ENCODE data around the gene ROR1.

The ROR1 gene

GRCh38 chr1:63983391-63984256 is 209.8 kb downstream of the ROR1 start:
- peak; percentile 5 for DNase-seq

DNA sequence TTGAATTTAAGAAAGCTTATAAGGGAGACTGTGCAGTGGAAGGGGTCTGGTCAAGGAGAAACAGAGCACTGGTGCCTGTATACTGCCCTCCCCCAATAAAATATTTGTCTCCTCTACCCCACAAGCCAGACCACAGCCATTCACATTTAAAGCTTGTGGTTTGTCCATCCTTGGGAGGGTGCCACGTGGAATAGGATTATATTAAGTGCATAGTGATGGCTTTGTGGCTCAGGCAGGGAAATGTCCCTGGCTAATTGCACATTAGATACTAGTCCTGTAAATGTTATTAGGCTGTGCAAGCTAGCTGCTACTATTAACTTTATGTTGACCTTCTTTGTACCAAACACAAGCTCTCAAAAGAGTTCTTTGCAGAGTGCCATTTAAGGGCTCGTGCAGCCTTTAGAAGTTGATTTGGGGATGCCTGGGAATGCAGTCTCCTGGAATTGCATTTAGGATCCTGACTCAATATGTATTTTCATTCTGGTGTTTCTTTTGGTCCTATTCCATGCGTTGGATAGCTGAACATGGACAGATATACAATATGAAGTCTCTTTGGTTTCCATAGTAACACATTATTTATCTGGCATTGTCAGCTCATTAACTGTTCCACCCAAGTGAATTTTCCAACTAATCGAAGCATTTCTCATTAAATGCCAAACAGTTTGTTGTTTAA is 210.6 kb downstream of the ROR1 start:
- no peak for DNase-seq

GRCh38 chr1:63984930-63985290 is 211.1 kb downstream of the ROR1 start:
- DNase-seq, result no peak

DNA sequence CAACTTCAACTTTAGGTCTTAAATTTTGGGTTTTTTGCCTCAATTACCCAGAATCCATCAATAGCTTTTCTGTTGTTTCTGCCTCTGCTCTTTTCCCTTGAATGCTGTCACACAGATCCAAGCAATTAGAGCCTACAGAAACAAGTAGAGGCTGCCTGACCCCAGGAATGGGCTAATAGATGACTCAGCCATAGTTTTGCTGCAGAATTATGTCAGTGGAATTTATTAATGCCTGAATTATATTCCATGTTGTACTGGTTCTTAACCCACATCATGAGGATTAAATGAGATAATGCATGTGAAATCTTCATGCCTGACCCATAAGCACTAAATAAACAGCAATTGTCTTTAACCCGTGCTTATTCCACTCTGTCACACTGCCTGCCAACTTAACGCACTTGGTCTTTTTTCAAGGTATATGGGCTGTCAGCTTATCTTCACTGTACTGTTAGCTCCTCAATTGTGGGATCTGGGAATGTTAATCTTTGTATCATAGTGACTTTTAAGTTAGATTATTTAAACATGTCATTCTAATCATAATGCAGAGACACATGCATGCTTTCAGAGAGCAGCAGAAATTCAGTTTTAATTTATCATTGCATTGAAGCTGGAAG is 213.3 kb downstream of the ROR1 start:
- no peak for DNase-seq

DNA sequence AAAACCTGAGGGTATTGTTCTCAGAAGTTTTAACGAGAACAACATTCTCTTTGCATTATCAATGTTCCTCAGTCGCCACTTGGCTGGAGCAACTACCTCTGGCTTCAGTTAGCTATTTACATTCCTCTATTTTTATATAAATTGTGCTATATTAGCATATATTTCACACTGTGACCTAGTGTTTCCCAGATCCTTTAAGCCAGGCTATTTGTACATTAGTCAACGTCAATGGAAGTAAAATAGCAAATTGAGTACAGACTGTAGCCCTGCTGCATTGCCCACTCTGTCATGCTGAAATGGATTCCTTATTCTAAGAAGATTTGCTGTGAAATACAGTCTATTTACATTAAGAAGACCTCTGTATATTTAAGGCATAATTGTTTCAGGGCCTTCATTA is 213.8 kb downstream of the ROR1 start:
- no peak for DNase-seq

GRCh38 chr1:63988941-63989340 is 215.1 kb downstream of the ROR1 start:
- no peak for DNase-seq

- DNase-seq, result no peak
Observed at GRCh38 chr1:63991685-63992084, 217.9 kb downstream of the ROR1 start.

DNA sequence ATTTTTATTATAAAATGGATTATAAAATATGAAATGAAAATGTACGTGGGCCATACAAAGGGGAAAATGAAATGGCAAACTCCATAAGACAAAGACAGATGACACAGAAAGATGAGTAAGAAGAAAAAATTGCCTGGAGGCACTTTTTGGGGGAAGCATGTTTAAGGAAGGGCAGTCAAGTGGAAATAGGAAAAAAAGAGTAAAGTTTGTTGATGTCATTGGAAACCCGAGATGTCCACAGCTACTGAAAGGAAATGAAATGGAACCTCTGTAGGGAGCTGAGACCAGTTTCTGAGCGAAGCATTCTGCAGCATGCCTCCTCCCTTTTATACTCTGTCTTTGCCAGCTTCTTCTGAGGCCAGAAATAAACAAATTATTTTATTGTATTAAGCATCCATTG is 226.2 kb downstream of the ROR1 start:
- no peak for DNase-seq

- DNase-seq, result no peak
Observed at GRCh38 chr1:64001038-64001437, 227.2 kb downstream of the ROR1 start.

DNA sequence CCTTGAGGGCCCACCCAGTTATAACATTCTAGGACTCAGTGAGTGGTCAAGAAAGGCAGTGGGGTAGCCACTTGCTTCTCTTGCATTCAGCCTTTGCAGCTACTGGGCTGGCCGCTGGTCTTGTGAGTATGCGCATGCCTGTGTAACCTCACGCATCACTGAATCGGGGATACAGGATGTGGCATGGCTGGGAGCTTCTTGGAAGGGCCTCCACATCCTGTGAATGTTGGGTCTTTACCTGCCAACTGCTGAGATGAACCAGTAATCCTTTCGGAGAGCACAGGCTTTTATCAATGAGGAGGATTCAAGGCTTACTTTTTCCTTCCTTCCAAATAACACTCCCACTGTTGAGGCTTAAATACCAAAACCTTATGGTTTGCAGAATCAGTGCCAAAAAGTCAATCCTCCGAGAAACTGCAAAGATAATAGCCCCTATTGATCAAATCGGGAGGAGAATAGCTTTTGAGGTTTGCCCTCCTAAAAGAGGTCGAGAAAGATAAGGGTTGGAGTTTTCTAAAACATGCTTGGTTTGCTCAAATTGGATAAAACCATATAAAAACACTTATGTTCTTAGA is 230.7 kb downstream of the ROR1 start:
- DNase-seq, result no peak

DNA sequence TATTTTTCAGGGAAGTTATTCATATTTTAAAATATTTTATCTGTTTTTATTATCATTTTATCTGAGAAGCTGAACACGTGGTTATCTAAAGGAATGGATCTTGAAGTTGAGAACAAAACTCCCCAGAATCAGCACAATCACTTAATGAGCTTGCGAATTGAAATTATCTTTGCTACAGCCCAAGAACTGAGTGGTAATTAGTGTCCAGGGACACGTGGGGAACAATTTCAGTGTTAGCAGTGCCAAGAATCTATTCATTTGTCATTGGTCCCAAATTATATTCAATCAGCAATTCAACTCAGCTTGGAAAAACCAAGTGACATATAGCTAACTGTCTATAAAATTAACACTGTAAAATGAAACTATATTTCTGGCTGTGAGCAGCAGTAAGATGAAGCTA is 232.0 kb downstream of the ROR1 start:
- DNase-seq, result no peak

DNA sequence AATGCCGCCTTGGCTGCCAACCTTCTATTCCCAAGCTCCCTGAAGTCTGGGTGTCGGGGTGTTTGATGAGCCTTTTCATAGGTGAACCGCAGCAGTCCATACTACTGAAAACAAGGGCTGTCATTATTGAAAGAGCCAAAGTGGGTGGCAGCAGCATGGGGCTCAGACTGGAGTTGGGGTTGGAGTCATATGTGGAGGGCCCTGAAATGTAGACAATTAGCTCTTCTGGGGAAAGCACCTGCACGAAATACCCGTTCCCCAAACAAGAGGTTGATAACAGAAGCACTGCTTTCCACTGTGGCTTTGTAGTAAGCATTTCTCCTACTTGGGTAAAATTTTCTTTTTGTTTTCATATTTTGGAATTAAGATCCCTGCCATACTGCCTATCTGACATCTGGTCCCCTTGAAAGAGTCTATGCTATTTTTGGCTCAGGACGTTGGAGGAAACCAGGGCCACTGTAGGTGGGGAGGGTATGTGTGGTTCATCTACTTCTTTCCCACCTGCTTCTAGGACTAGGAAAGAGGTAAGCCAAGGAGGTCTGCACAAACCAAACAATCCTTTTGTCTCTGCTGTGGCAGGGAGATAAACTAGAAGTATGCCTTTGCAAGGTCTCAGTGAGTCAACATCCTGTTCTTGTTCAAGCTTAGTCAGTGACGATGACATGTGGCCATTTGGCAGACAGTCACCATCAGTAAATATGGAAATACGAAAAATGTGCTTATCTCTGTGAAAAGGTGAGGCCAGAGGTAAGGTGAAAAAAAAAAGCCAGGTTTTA is 232.6 kb downstream of the ROR1 start:
- peak; percentile 16 for DNase-seq

GRCh38 chr1:64010316-64010715 is 236.5 kb downstream of the ROR1 start:
- DNase-seq, result no peak

GRCh38 chr1:64013395-64013794 is 239.6 kb downstream of the ROR1 start:
- DNase-seq, result no peak

GRCh38 chr1:64019818-64020217 is 246.0 kb downstream of the ROR1 start:
- DNase-seq, result peak; percentile 28

- DNase-seq, result no peak
Observed at GRCh38 chr1:64021066-64021465, 247.2 kb downstream of the ROR1 start.

DNA sequence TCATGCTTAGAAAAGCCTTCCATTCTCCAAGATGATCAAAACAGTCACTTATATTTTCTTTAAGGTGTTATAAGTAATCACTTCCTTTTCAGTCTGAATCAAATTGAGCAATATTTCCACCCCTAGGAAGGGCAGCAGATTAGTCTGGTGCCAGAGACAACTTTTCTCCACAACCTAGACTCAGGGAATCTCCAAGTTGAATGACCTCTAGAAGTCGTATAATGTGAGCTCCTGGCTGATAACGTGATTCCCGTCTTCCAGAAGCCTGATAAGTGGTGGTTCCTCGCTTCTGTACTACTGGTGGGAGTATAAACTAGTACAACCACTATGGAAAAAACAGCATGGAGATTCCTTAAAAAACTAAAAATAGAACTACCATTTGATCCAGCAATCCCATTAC is 251.2 kb downstream of the ROR1 start:
- DNase-seq, result no peak

GRCh38 chr1:64029037-64029436 is 255.2 kb downstream of the ROR1 start:
- no peak for DNase-seq

GRCh38 chr1:64030411-64030810 is 256.6 kb downstream of the ROR1 start:
- DNase-seq, result no peak

DNA sequence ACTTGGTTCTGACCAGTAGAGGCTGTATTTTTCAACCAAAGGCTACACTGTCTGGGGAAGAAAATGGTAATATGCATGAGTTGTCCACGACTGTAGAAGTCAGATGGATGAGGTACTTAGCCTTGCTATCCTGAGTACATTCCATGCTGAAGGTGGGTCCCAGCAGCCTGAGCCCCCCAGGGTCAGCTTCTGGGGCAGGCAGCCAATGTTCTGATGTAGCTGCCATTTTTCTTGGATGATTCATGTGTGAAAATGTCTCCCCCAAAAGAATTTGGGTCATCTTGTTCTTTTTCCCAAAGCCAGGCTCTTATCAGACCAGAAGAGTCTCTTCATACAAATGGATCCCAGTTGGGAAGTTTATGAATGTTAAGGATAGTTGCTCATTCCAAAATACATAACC is 257.4 kb downstream of the ROR1 start:
- no peak for DNase-seq

DNA sequence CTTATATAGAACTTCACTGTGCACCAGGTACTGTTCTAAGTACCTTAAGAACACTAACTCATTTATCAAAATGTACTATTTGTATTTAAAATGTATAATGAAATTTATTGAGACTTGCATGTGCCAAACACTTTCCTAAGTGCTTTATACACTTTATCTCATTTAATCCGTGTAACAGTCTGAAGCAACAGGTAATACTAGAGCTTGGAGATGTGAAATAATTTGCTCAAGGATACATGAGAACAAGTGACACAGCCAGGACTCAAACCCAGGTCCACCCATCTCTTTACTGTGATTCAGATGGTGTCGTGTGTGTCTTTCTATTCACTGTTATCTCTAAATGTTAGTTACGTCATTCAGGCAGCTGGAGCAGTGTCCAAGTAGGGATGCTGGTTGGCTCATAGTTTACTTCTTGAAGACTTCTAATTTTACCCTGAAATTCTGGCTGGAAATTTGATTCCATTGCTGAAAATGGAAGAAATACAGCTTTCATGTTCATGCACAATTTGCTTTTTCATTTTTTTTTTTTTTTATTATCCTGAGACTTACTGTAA is 259.9 kb downstream of the ROR1 start:
- DNase-seq, result no peak

DNA sequence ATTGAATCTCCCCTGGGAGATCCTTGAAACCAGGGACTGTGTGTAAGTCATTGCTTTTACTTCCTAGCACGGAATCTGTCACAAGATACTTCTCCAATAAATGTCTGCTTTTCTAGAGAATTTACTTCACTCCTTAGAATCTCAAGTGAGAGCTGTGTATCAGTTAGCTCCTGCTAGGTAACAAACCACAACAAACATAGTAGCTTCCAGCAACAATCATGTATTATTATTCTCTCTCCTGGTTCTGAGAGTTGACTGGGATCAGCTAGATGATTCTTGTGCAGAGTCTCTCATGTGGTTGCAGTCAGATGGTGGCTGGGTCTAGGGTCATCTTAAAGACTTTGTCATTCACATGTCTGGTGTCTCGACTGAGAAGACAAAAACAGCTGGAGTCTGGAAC is 262.7 kb downstream of the ROR1 start:
- no peak for DNase-seq

GRCh38 chr1:64038119-64038518 is 264.3 kb downstream of the ROR1 start:
- DNase-seq, result no peak
